GM21825 (cell line): ENCODE results near the gene EPN1.

ENCODE experiments used
- ATAC-seq: cut with Tn5 transposase; IDR thresholded peaks from one replicate; pipeline ENCODE4 v1.9.1; 2021; ENCODE audit warnings: mild to moderate bottlenecking, moderate library complexity; ENCODE audit not compliant: unreplicated experiment

EPN1 gene

GRCh38 chr19:55646889-55647731, 27.9 kb upstream of the EPN1 start:
- ATAC-seq, result no peak

GRCh38 chr19:55647732-55648584, 27.1 kb upstream of the EPN1 start, which contains the start of gene CCDC106:
Gene CCDC106, plus strand, starts transcription at chr19:55648212. Its CDS starts 835 bp downstream, at chr19:55649047.
- no peak for ATAC-seq

GRCh38 chr19:55648585-55649267, 26.3 kb upstream of the EPN1 start:
- no peak for ATAC-seq

GRCh38 chr19:55649268-55650125, 25.5 kb upstream of the EPN1 start:
- no peak for ATAC-seq

- ATAC-seq, result no peak
These were observed 24.9 kb upstream of the EPN1 start for GRCh38 chr19:55650126-55650557.

GRCh38 chr19:55650602-55651230, 24.3 kb upstream of the EPN1 start:
- no peak for ATAC-seq

- no peak for ATAC-seq
These were observed 23.8 kb upstream of the EPN1 start for GRCh38 chr19:55651236-55651635.

GRCh38 chr19:55652311-55653128, 22.5 kb upstream of the EPN1 start:
- no peak for ATAC-seq

GRCh38 chr19:55653651-55654322, 21.2 kb upstream of the EPN1 start:
- ATAC-seq, result peak; percentile 33

GRCh38 chr19:55654323-55654867, 20.6 kb upstream of the EPN1 start:
- peak; percentile 46 for ATAC-seq

GRCh38 chr19:55654868-55655647, 20.0 kb upstream of the EPN1 start, which contains the start of gene U2AF2:
Gene U2AF2, plus strand, starts transcription at chr19:55655035. Its CDS starts 70 bp downstream, at chr19:55655105.
- ATAC-seq, result peak; percentile 29

- ATAC-seq, result no peak
These were observed 19.4 kb upstream of the EPN1 start for GRCh38 chr19:55655648-55656040.

- no peak for ATAC-seq
These were observed 18.5 kb upstream of the EPN1 start for GRCh38 chr19:55656552-55656951.

- ATAC-seq, result no peak
These were observed 17.9 kb upstream of the EPN1 start for GRCh38 chr19:55656988-55657747.

- ATAC-seq, result no peak
These were observed 16.1 kb upstream of the EPN1 start for GRCh38 chr19:55658846-55659459.

- no peak for ATAC-seq
These were observed 15.2 kb upstream of the EPN1 start for GRCh38 chr19:55659822-55660221.
